GM19023 (cell line): ENCODE measurements around the gene MICA.
A peak's percentile ranks its signal among the peaks of the same experiment; 100 is the strongest.
"Not testable (repeated sequence)": the region's sequence is repeated elsewhere in the genome, so short reads cannot be mapped to it uniquely, and the experiment has no call there.

Experiments
- ATAC-seq: cut with Tn5 transposase; IDR thresholded peaks from one replicate; pipeline ENCODE4 v1.9.1; 2021; ENCODE audit warnings: mild to moderate bottlenecking, moderate library complexity; ENCODE audit not compliant: unreplicated experiment

The MICA gene

GRCh38 chr6:31381666-31382065 lies 21.7 kb upstream of the MICA start:
- ATAC-seq: no peak

DNA sequence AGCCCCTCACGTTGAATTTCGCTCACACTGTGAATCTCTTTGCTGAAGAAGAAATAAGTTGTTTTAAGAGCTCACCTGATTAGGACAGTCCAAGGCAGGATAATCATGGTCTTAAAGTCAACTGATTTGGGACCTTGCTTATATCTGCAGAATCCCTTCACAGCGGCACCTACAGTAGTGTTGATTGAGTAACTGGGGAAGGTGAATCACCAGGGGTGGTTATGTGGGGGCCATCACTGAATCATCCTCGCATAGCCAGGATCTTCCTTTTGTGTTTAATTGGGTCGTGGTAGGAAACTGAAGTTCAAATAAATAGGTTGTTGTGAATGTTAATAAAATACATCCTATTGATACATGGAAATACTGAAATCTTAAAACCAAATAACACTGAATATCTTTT lies 20.2 kb upstream of the MICA start:
- no peak for ATAC-seq

DNA sequence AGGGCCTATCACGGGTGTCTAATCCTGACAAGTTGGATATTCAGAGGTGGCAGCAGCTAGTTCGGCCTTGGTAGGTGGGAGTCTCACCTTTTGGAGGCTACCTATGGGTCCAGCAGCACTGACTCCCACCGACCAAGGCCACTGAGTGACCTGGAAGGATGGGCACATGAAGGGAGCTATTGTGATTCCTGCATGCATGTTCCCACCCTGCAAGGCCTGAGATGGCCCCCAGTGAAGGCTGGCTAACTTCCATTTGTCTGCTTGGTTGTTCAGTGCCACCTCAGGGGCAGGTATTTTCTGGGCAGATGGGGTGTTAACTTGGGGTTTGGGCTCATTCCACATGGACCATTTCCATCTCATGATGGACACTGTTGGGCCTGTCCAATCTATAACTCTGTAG lies 18.4 kb upstream of the MICA start:
- ATAC-seq: no peak

DNA sequence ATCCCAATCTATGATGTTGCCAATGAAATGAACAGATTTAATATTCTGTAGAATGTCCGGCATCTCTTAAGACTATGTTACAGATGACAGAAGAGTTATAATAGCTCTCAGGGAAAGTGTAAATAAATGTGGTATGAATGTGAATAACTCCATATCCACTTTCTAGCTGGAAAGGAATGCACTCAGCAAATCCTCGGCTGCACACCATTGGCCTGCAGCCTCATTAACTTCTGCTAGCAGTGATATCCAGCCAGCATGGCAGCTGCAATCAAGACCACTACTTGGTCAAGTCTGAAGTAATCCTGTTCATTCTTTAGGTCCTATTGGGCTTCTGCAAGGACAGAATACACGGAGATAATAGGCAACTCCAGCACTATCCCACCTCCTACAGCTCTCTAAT lies 17.3 kb upstream of the MICA start:
- ATAC-seq: no peak

GRCh38 chr6:31386977-31387376 lies 16.4 kb upstream of the MICA start:
- no peak for ATAC-seq

- ATAC-seq: not testable (repeated sequence)
Measured at GRCh38 chr6:31388916-31389801, 14.2 kb upstream of the MICA start.

DNA sequence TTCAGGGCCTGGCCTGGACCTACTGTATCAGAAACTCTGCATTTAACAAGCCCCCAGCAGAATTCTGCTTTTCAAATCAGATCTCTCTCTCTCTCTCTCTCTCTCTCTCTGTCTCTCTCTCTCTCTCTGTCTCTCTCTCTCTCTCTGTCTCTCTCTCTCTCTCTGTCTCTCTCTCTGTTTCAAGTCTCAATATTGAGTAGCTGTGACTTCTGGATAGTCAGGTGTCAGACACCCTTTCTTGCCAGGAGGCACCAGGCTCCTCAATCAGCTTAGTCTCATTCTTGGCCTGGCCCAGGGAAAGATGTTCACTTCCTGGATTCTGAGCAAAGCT lies 13.6 kb upstream of the MICA start:
- ATAC-seq: not testable (repeated sequence)

- no peak for ATAC-seq
Measured at GRCh38 chr6:31393932-31394331, 9.5 kb upstream of the MICA start.

DNA sequence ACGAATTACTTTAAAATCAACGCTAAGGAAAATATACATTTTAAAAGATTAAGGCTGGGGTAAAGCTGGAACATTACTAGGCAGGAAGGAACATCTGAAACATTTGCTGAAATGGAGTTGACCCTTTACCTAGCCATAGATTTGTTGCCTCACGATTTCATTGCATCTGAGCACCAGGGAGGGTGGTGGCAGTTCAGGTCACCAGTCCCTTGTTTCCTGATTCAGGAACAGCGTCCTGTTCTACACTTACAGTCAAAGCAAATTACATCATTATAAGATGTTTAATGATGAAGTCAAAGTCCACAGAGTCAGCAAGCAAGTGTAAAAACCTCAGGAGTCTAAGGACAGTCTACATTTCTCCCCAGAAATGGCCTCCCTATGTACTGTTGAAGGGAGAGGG lies 9.0 kb upstream of the MICA start:
- ATAC-seq: no peak

- ATAC-seq: no peak
Measured at GRCh38 chr6:31395832-31396231, 7.6 kb upstream of the MICA start.

DNA sequence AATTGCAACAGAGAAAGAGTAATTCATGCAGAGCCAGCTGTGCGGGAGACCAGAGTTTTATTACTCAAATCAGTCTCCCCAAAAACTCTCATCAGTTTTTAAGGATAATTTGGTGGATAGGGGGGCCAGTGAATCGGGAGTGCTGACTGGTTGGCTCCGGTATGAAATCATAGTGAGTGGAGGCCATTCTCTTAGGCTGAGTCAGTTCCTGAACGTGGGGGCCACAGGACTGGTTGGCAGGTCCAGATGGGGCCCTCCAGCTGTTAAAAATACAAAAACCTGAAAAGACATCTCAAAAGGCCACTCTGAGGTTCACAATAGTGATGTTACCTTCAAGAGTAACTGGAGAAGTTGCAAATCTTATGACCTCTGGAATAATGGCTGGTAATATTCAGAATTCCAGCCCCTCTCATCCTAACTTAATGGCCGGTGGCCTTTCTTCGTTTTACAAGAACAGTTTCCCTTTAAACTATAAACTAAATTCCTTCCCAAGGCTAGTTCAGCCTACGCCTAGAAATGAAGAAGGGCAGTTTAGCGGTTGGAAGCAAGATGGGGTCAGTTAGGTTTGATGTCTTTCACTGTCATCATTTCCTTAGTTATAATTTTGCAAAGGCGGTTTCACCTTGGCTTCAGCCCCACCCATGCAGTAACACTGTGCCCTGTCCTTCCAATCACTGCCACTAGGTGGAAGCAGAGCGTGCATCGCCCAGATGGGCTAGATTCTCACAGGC lies 6.8 kb upstream of the MICA start:
- no peak for ATAC-seq

- ATAC-seq: not testable (repeated sequence)
Measured at GRCh38 chr6:31397153-31397499, 6.3 kb upstream of the MICA start.

GRCh38 chr6:31397901-31398525 lies 5.4 kb upstream of the MICA start:
- ATAC-seq: no peak

DNA sequence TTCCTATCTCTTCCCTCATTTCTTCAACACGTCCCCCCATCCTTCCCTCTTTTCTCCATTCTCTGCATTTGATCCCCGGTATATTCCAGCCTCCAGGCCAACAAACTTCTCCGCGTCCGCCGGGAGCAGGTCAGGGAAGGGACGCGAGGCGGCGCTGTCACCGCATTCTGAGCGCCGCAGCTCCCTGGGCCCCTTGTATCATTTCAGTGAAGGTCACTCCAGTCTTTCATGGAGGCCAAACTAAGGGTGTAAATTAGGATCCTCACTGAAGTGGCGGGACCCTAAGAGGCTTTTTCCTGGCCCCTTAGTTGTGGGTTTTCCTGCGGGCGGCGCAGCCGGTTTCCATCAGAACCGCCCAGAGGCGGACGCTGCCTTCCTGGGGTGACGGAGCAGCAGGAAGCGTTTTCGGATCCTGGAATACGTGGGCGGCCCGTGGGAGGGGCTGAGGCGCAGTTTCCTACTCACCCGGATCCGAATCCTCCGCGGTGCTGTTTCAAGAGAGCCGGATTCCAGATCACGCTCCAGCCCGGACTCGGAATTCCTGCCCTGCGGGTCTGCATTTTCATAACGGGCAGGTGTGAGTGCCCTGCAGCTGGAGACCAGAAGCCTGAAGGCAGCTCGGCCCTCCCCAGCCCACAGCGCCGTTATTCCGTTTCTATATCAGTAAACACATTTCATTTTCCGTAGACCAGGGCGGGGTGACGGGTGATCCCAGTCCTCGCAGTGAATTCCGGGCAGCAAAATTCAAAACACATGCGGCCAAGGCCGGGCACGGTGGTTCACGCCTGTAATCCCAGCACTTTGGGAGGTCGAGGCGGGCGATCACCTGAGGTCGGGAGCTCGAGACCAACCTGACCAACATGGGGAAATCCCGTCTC lies 3.6 kb upstream of the MICA start:
- no peak for ATAC-seq

GRCh38 chr6:31400467-31401289 lies 2.7 kb upstream of the MICA start:
- no peak for ATAC-seq

DNA sequence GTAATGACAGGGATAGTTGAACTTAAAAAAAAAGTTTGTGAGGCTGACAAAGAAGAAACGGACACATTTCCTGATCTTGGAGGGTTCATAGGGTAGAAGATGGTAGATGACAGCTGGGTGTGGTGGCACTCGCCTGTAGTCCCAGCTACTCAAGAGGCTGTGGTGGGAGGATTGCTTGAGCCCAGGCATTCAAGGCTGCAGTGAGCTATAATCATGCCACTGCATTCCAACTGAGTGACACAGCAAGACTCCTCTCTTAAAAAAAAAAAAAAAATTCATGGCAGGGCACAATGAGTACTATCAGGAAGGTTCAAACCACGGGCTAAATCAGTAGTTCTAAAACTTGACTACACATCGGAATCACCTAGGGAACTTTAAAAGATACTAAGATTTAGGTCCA lies 2.0 kb upstream of the MICA start:
- ATAC-seq: no peak

DNA sequence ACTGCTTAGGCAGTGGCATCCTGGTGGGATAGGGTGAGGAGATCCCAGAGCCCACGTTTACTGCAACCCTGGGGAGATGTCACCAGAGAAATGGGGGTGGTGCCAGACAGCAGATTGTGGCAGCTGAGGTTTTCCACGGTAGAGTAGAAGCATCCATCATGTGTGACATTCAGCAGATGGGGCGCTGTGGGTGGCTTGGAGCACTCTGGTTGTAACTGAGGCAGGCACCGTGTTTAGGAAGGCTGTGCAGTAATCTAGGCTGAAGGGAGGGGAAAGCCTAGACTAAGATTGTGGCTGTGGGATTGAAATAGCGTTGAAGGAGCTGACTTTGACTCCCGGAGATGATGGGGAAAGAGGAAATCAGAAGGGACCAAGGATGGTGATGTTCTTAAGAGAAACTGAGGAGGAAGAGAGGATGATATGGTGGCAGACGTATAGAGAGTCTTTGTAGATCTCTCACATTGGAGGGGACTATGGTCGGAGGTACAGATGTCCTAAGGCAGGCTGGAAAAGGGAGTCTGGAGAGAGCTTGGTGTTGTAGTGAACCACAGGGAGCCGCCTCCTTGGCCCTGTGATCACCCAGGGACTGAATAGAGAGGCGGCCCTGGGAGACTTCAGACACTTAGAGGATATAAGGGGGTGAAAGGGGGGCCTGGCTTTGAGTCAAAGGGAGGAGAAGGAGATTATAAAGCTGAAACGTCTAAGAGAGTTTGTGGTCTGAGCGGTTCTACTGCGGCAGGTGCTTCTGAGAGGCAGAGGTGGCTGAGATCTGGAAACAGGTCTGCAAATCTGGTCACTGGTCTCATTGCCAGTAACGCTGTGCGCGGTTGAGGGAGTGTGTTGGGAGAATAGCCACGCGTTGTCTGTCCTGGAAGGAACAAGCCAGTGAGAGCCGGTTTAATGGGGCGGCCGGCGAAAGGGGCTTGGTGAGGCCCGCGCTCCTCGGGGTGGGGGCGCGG lies 792 bp upstream of the MICA start:
- ATAC-seq: peak; percentile 8

GRCh38 chr6:31404061-31404364 lies 618 bp downstream of the MICA start:
- not testable (repeated sequence) for ATAC-seq

- ATAC-seq: no peak
Measured at GRCh38 chr6:31405996-31406395, 2.6 kb downstream of the MICA start.
